Measurements from ENCODE around the gene YARS1. TPM values are rescaled to one million over a fixed set of nuclear protein-coding genes. Genes with fewer than 3 reads are reported as not detected.

Gene YARS1
- total and polyA plus RNA-seq, 4 donors = 31.6 to 94.0 (median 52.6) TPM

GRCh38 chr1:32773764-32774463 lies 43.2 kb downstream of the YARS1 start:
- Histone ChIP-seq H3K36me3 (ENCODE audit: control insufficient read depth in 4 of 4, insufficient read depth in 3 of 4, low read depth in 1 of 4, low read length in 3 of 4) (peaks cover 14 to 46% (median 16%) of the 10 kb centered on the region in 4 donors), H3K4me3 (ENCODE audit: low read depth in 1 of 3, low read length in 3 of 3) (no peak overlapping the region), H3K9me3 (ENCODE audit: control insufficient read depth in 4 of 4, low read length in 3 of 4) (no peaks in the 10 kb centered on the region), H3K4me1 (ENCODE audit: control insufficient read depth in 4 of 4, insufficient read depth in 4 of 4, low read length in 3 of 4) (no peaks in the 10 kb centered on the region), H3K27ac (ENCODE audit: low read depth in 1 of 2, low read length in 2 of 2) (no peak overlapping the region), H3K27me3 (ENCODE audit: control insufficient read depth in 4 of 4, insufficient read depth in 4 of 4, low read length in 3 of 4) (no peaks in the 10 kb centered on the region), H3K9ac (ENCODE audit: low read depth in 1 of 2, low read length in 2 of 2) (no peak overlapping the region)
- WGBS = 94% methylated on average over 7 of the region's 7 CpGs
- no peak for DNase-seq (ENCODE audit: low spot score)
- TF ChIP-seq FOXA1 (IDR thresholded peaks at IDR 0.05) (no peak), EGR1 (IDR thresholded peaks at IDR 0.05; ENCODE audit: low read depth in 2 of 2) (no peak), HNF4G (IDR thresholded peaks at IDR 0.05) (no peak), RXRA (IDR thresholded peaks at IDR 0.05) (no peak), SP1 (IDR thresholded peaks at IDR 0.05) (no peak), TAF1 (conservative IDR thresholded peaks at IDR 0.05) (no peak), NR2F2 (IDR thresholded peaks at IDR 0.05) (no peak), GABPA (IDR thresholded peaks at IDR 0.05 in 1 of 2, conservative IDR thresholded peaks at IDR 0.05 in 1 of 2) (no peak), JUND (IDR thresholded peaks at IDR 0.05) (no peak), FOXA2 (IDR thresholded peaks at IDR 0.05) (no peak), RAD21 (IDR thresholded peaks at IDR 0.05) (no peak), ATF3 (IDR thresholded peaks at IDR 0.05) (no peak), REST (IDR thresholded peaks at IDR 0.05) (no peak), ZBTB33 (IDR thresholded peaks at IDR 0.05) (no peak), YY1 (IDR thresholded peaks at IDR 0.05) (no peak), CTCF (IDR thresholded peaks at IDR 0.05; ENCODE audit: low read depth, low read length, missing input control) (no peak), MAX (IDR thresholded peaks at IDR 0.05) (no peak)

All from liver (tissue), 9 donors.